SK-N-SH (cell line): ENCODE results near the gene SESN2. TPM values are rescaled to one million over a fixed set of nuclear protein-coding genes. Genes with fewer than 3 reads are reported as not detected.
A peak's percentile ranks its signal among the peaks of the same experiment; 100 is the strongest.

Experiments
- CTCF ChIA-PET: fragments of 300-600, 350-600 bp; formaldehyde crosslinking; extraction: SDS; loops from one replicate; lab custom pipeline; 2021; lab: Yijun Ruan, JAX
- POLR2A ChIA-PET: fragments of 350-600 bp; sonication (Branson Sonifier 250); formaldehyde crosslinking; extraction: SDS; loops from one replicate; lab custom pipeline; 2020; ENCODE audit warnings: antibody characterized with exemption, inconsistent platforms; lab: Yijun Ruan, JAX
- DNase-seq: peaks from one replicate; pipeline ENCODE4 v3.0.0; 2012
- H2AFZ ChIP-seq: fragments of 200-600 bp; sonication (generic); 2 replicates; pipeline ENCODE4 v1.8.1; 2016; ENCODE audit warnings: antibody characterized with exemption, mild to moderate bottlenecking, low read depth
- H3F3A ChIP-seq: fragments of 200-600 bp; sonication (generic); replicated peaks from 2 replicates; pipeline ENCODE3; 2016; ENCODE audit warnings: antibody characterized with exemption, mild to moderate bottlenecking; ENCODE audit not compliant: insufficient read depth
- H3K27ac ChIP-seq, 2 experiments: fragments of 200-500 bp in 1 of 2; fragments of 200-600 bp in 1 of 2; sonication (Bioruptor generic) in 1 of 2; sonication (generic), shearing (Covaris generic) in 1 of 2; 2 replicates each; pipeline versions ENCODE4 v1.5.1 to v1.6.1; 2014 to 2016; ENCODE audit warnings: low read depth in 2 of 2, inconsistent platforms in 1 of 2, low read length in 1 of 2, mild to moderate bottlenecking in 1 of 2, mixed read lengths in 1 of 2
- H3K27me3 ChIP-seq: fragments of 200-600 bp; sonication (generic), shearing (Covaris generic); 2 replicates; pipeline ENCODE4 v1.6.1; 2016; ENCODE audit warnings: mixed run types; ENCODE audit not compliant: insufficient read depth
- H3K36me3 ChIP-seq, 2 experiments: fragments of 200-500 bp in 1 of 2; fragments of 200-600 bp in 1 of 2; sonication (Bioruptor generic) in 1 of 2; sonication (generic) in 1 of 2; replicated peaks in 1 of 2; 2 replicates each; pipeline versions ENCODE3 to v1.5.1; 2014 to 2016; ENCODE audit warnings: low read length in 1 of 2, mild to moderate bottlenecking in 1 of 2; ENCODE audit not compliant: insufficient read depth in 2 of 2, control insufficient read depth in 1 of 2
- H3K4me1 ChIP-seq, 2 experiments: fragments of 200-500 bp in 1 of 2; fragments of 200-600 bp in 1 of 2; sonication (Bioruptor generic) in 1 of 2; sonication (generic), shearing (Covaris generic) in 1 of 2; 2 replicates each; pipeline versions ENCODE4 v1.5.1 to v1.6.1; 2014 to 2016; ENCODE audit warnings: low read depth in 1 of 2, low read length in 1 of 2, mixed run types in 1 of 2; ENCODE audit not compliant: insufficient read depth in 2 of 2, control insufficient read depth in 1 of 2
- H3K4me2 ChIP-seq: fragments of 200-600 bp; sonication (generic), shearing (Covaris generic); 2 replicates; pipeline ENCODE4 v1.6.1; 2017; ENCODE audit warnings: mixed run types
- H3K4me3 ChIP-seq, 2 experiments: fragments of 200-500 bp in 1 of 2; fragments of 200-600 bp in 1 of 2; sonication (Bioruptor generic) in 1 of 2; sonication (generic), shearing (Covaris generic) in 1 of 2; 2 replicates each; pipeline versions ENCODE4 v1.5.1 to v1.8.1; 2014 to 2016; ENCODE audit warnings: low read depth in 2 of 2, inconsistent platforms in 1 of 2, low read length in 1 of 2, mild to moderate bottlenecking in 1 of 2, mixed read lengths in 1 of 2, moderate library complexity in 1 of 2
- H3K79me2 ChIP-seq: fragments of 200-600 bp; sonication (generic); 2 replicates; pipeline ENCODE4 v1.8.1; 2017; ENCODE audit warnings: mild to moderate bottlenecking; ENCODE audit not compliant: insufficient read depth
- H3K9ac ChIP-seq: fragments of 200-600 bp; sonication (generic); 2 replicates; pipeline ENCODE4 v1.6.1; 2017; ENCODE audit warnings: mixed run types
- H3K9me2 ChIP-seq: fragments of 200-600 bp; sonication (generic); 2 replicates; pipeline ENCODE4 v1.6.1; 2017; ENCODE audit warnings: mixed run types
- H3K9me3 ChIP-seq: fragments of 200-600 bp; sonication (generic); 2 replicates; pipeline ENCODE4 v1.6.1; 2017; ENCODE audit warnings: mixed run types, mild to moderate bottlenecking, moderate library complexity
- H4K20me1 ChIP-seq: fragments of 200-600 bp; sonication (generic); 2 replicates; pipeline ENCODE4 v1.6.1; 2017; ENCODE audit warnings: mild to moderate bottlenecking, mixed run types; ENCODE audit not compliant: insufficient read depth
- FOSL2 ChIP-seq: IDR thresholded peaks from 2 replicates; pipeline ENCODE4 v1.4.0; 2012; ENCODE audit warnings: low read depth, mild to moderate bottlenecking, moderate library complexity, borderline replicate concordance
- FOXM1 ChIP-seq: IDR thresholded peaks from 2 replicates; pipeline ENCODE4 v1.4.0; 2012; ENCODE audit warnings: low read depth, mild to moderate bottlenecking
- IRF3 ChIP-seq: fragments of 150-350 bp; IDR thresholded peaks from 2 replicates; pipeline ENCODE4 v1.6.1; 2016; ENCODE audit warnings: mild to moderate bottlenecking, low read depth, low read length
- RAD21 ChIP-seq: IDR thresholded peaks from 2 replicates; pipeline ENCODE4 v1.6.1; 2012; ENCODE audit warnings: mild to moderate bottlenecking, low read length
- REST ChIP-seq: IDR thresholded peaks from 2 replicates; pipeline ENCODE4 v1.6.1; 2012; ENCODE audit warnings: mild to moderate bottlenecking, low read depth, low read length, moderate library complexity
- RXRA ChIP-seq: IDR thresholded peaks from 2 replicates; pipeline ENCODE4 v1.4.0; 2012; ENCODE audit warnings: low read depth, mild to moderate bottlenecking, borderline replicate concordance
- WGBS: methylation state at CpG from one replicate; pipeline ENCODE4 v1.1.6; 2017; ENCODE audit warnings: low lambda C conversion rate; 5-methylcytosine and 5-hydroxymethylcytosine counted together
- polyA plus RNA-seq, 3 experiments: library from polyadenylated mRNA; depleted of rRNA; stranded (reverse); fragments of >200 nt; gene quantifications; 2 replicates each; pipeline ENCODE4 v1.2.3, GENCODE V29; 2012

The SESN2 gene
- polyA plus RNA-seq, 1 of the 3 experiments (the other 2 are of a cell fraction) = 14.1 TPM

DNA sequence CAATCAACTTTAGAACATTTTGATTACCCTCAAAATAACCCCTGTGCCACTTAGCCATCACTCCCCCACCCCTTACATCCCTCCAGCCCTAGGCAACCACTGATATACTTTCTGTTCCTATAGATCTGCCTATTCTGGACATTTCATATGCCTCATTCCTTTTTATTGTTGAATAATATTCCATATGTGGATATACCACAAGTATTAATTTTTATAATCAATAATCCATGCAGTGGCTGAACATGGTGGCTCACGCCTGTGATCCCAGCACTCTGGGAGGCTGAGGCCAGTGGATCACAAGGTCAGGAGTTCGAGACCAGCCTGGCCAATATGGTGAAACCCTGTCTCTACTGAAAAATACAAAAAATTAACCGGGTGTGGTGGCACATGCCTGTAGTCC, 49.4 kb downstream of the SESN2 start (continued):
- TF ChIP-seq RXRA = no peak
- TF ChIP-seq FOXM1 = no peak
- no peak for TF ChIP-seq IRF3

DNA sequence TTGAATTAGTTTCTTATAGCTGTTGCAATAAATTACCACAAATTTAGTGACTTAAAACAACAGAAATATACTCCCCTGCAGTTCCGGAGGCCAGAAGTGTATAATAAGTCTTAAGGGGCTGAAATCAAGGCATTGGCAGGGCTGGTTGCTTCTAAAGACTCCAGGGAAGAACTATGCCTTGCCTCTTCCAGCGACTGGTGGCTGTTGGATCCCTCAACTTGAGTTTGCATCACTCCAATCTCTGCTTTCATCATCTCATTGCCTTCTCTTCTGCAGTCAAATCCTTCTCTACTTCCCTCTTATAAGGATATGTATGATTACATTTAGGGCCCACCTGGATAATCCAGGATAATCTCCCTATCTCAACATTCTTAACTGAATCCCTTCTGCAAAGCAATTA, 50.4 kb downstream of the SESN2 start:
- no peak overlapping the region for H2AFZ ChIP-seq
- H3K9me2 ChIP-seq = no peaks in the 10 kb centered on the region
- DNase-seq = no peak
- H3K27me3 ChIP-seq = no peaks in the 10 kb centered on the region
- H3K9ac ChIP-seq = no peak overlapping the region
- no peaks in the 10 kb centered on the region for H3K9me3 ChIP-seq
- no peak overlapping the region for H3K4me3 ChIP-seq
- H3K4me1 ChIP-seq = no peaks in the 10 kb centered on the region
- no peak for TF ChIP-seq RAD21
- no peaks in the 10 kb centered on the region for H3K36me3 ChIP-seq
- 64% methylated on average over 2 of the region's 2 CpGs for WGBS
- H3F3A ChIP-seq = no peaks in the 10 kb centered on the region
- CTCF ChIA-PET = no interaction called here
- H3K27ac ChIP-seq = no peak overlapping the region
- POLR2A ChIA-PET = no interaction called here
- H3K79me2 ChIP-seq = no peaks in the 10 kb centered on the region
- no peak overlapping the region for H3K4me2 ChIP-seq
- no peaks in the 10 kb centered on the region for H4K20me1 ChIP-seq

DNA sequence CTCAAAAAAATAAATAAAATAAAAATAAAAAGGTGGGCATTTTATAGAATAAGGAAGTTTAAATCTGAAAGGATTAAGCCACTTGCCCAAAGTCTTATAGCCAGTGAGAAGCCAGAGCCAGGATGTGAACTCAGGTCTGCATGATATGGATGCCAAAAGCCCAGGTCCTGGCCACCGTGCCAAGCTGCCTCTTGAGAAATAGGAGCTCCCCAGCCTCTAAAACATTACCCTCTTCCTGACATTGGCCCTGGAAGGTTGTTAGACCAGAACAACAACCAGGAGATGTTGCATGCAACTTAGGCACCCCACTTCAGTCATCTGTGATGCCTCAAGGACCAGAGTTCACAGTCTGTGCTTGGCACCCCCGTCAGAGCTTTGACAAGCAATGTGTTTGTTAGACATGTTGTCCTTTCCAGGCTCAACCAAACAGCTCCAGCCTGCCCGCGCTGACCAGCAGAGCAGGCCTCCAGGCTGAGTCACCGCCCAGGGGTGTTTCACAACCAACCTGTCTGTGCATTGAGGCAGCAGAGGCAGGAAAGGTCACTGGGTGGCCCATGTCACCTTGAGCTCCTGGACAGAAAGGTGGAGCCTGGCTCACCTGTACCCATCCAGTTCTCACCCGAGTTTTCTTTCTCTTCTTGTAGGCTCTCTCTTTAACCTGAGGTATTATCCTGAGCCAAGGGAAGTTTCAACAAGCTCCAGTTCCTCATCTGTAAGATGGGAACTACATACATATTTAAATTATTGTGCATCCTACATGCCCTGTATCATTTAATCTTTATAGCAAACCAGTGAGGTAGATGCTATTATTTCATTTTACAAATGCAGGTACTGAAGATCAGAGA, 54.6 kb downstream of the SESN2 start:
- 43% methylated on average over 5 of the region's 6 CpGs for WGBS
- ChIA-PET CTCF (interaction anchor here (0.9 to 1.4 kb wide), 3 partner anchors 15 to 48 kb away, joined by 3 to 5 read pairs (median 4); partner anchors contain the start of gene MED18), POLR2A (no interaction called here)
- no peaks in the 10 kb centered on the region for H3K27me3 ChIP-seq
- no peaks in the 10 kb centered on the region for H4K20me1 ChIP-seq
- H3K27ac ChIP-seq = no peak overlapping the region
- no peaks in the 10 kb centered on the region for H3F3A ChIP-seq
- no peak overlapping the region for H3K4me3 ChIP-seq
- H3K9ac ChIP-seq = no peak overlapping the region
- H3K4me2 ChIP-seq = no peak overlapping the region
- H3K9me2 ChIP-seq = no peaks in the 10 kb centered on the region
- no peak for DNase-seq
- H2AFZ ChIP-seq = peak overlapping the region; percentile 60
- no peaks in the 10 kb centered on the region for H3K9me3 ChIP-seq
- H3K79me2 ChIP-seq = no peaks in the 10 kb centered on the region
- no peaks in the 10 kb centered on the region for H3K4me1 ChIP-seq
- no peak for TF ChIP-seq REST
- TF ChIP-seq FOSL2 = peak; percentile 23; the same call in 1 of the 2 replicates
- H3K36me3 ChIP-seq = no peaks in the 10 kb centered on the region
